ENCODE measurements around the gene COL6A3.

The COL6A3 gene

GRCh38 chr2:237298151-237299118 is 115.5 kb downstream of the COL6A3 start:
- H3K36me3 ChIP-seq (ENCODE audit: insufficient read depth, low read length) = no peaks in the 10 kb centered on the region
- H3K4me3 ChIP-seq (ENCODE audit: low read length, poor library complexity, severe bottlenecking) = no peak overlapping the region
- no peaks in the 10 kb centered on the region for H3K27me3 ChIP-seq (ENCODE audit: insufficient read depth, low read length, poor library complexity, severe bottlenecking)
- no peak overlapping the region for H3K9ac ChIP-seq (ENCODE audit: low read depth, low read length, poor library complexity, severe bottlenecking)
- no peaks in the 10 kb centered on the region for H4K20me1 ChIP-seq (ENCODE audit: insufficient read depth, low read length, poor library complexity, severe bottlenecking)
- no peaks in the 10 kb centered on the region for H3K4me1 ChIP-seq (ENCODE audit: insufficient read depth, low read length, poor library complexity, severe bottlenecking)
- no peak for TF ChIP-seq EZH2phosphoT487 (IDR thresholded peaks at IDR 0.05; ENCODE audit: borderline replicate concordance)
- TF ChIP-seq, protein P1, sequence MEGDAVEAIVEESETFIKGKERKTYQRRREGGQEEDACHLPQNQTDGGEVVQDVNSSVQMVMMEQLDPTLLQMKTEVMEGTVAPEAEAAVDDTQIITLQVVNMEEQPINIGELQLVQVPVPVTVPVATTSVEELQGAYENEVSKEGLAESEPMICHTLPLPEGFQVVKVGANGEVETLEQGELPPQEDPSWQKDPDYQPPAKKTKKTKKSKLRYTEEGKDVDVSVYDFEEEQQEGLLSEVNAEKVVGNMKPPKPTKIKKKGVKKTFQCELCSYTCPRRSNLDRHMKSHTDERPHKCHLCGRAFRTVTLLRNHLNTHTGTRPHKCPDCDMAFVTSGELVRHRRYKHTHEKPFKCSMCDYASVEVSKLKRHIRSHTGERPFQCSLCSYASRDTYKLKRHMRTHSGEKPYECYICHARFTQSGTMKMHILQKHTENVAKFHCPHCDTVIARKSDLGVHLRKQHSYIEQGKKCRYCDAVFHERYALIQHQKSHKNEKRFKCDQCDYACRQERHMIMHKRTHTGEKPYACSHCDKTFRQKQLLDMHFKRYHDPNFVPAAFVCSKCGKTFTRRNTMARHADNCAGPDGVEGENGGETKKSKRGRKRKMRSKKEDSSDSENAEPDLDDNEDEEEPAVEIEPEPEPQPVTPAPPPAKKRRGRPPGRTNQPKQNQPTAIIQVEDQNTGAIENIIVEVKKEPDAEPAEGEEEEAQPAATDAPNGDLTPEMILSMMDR (conservative IDR thresholded peaks at IDR 0.05; ENCODE audit: low read length) = no peak
- no peak overlapping the region for H2AFZ ChIP-seq (ENCODE audit: low read length)
- no peaks in the 10 kb centered on the region for H3F3A ChIP-seq (ENCODE audit: low read depth)
- no peaks in the 10 kb centered on the region; the same call in 1 of the 2 replicates for H3K9me3 ChIP-seq (ENCODE audit: insufficient read depth, low read depth, low read length)
- H3K9me2 ChIP-seq (replicated peaks; ENCODE audit: low read depth, low read length) = no peaks in the 10 kb centered on the region
- H3K79me2 ChIP-seq (ENCODE audit: insufficient read depth, low read length) = no peaks in the 10 kb centered on the region
- H3K4me2 ChIP-seq (ENCODE audit: low read depth, low read length, poor library complexity, severe bottlenecking) = no peak overlapping the region

DNA sequence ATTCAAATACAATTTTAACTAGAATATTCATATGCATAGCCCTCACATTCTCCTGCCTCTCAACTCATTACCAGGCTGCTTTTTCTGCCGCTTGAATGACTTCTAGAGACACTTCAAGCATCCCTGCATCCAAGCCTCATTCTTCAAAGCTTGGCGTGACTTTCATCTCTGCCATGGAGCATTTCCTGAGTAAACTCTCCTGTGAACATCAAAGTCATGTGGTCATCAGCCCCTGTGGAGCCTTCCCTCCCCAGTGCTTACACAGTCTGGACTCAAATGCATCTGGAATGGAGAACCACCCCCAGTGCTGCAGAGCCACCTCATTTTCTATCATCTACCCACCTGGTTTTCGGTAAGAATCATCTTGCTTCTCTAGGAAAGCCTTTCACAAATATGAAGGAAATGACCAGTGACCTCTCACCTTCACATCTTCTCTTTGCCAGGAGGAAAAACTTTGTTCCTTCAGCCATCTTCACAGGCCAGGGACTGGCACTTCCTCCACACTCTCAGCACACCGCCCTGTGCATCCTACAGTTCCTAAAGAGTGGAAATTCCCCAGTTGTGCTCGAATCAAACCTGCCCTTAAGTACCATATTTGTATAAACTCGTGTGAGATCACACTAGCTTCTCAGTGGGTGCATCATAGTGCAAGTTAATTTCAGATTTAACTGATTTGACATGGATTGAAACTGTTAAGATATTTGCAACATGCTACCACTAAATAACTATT is 116.4 kb downstream of the COL6A3 start:
- H3K9me2 ChIP-seq (replicated peaks; ENCODE audit: low read depth, low read length) = no peaks in the 10 kb centered on the region
- no peak overlapping the region for H3K9ac ChIP-seq (ENCODE audit: low read depth, low read length, poor library complexity, severe bottlenecking)
- no peaks in the 10 kb centered on the region for H3K4me1 ChIP-seq (ENCODE audit: insufficient read depth, low read length, poor library complexity, severe bottlenecking)
- no peak overlapping the region for H3K4me3 ChIP-seq (ENCODE audit: low read length, poor library complexity, severe bottlenecking)
- no peaks in the 10 kb centered on the region for H3F3A ChIP-seq (ENCODE audit: low read depth)
- no peaks in the 10 kb centered on the region for H3K9me3 ChIP-seq (ENCODE audit: insufficient read depth, low read depth, low read length)
- no peaks in the 10 kb centered on the region for H3K79me2 ChIP-seq (ENCODE audit: insufficient read depth, low read length)
- no peak overlapping the region for H2AFZ ChIP-seq (ENCODE audit: low read length)
- no peak for TF ChIP-seq EZH2phosphoT487 (IDR thresholded peaks at IDR 0.05; ENCODE audit: borderline replicate concordance)
- TF ChIP-seq, protein P1 (conservative IDR thresholded peaks at IDR 0.05; ENCODE audit: low read length) = no peak
- H3K27me3 ChIP-seq (ENCODE audit: insufficient read depth, low read length, poor library complexity, severe bottlenecking) = no peaks in the 10 kb centered on the region
- no peaks in the 10 kb centered on the region for H4K20me1 ChIP-seq (ENCODE audit: insufficient read depth, low read length, poor library complexity, severe bottlenecking)
- no peak overlapping the region for H3K4me2 ChIP-seq (ENCODE audit: low read depth, low read length, poor library complexity, severe bottlenecking)
- no peaks in the 10 kb centered on the region for H3K36me3 ChIP-seq (ENCODE audit: insufficient read depth, low read length)

GRCh38 chr2:237296756-237297155 is 117.2 kb downstream of the COL6A3 start:
- Histone ChIP-seq H3F3A (ENCODE audit: low read depth) (no peaks in the 10 kb centered on the region), H3K9me3 (ENCODE audit: insufficient read depth, low read depth, low read length) (no peaks in the 10 kb centered on the region), H3K27me3 (ENCODE audit: insufficient read depth, low read length, poor library complexity, severe bottlenecking) (peaks cover 8% of the 10 kb centered on the region), H2AFZ (ENCODE audit: low read length) (no peak overlapping the region), H4K20me1 (ENCODE audit: insufficient read depth, low read length, poor library complexity, severe bottlenecking) (no peaks in the 10 kb centered on the region), H3K79me2 (ENCODE audit: insufficient read depth, low read length) (no peaks in the 10 kb centered on the region), H3K4me3 (ENCODE audit: low read length, poor library complexity, severe bottlenecking) (no peak overlapping the region), H3K9me2 (replicated peaks; ENCODE audit: low read depth, low read length) (no peaks in the 10 kb centered on the region), H3K4me2 (ENCODE audit: low read depth, low read length, poor library complexity, severe bottlenecking) (no peak overlapping the region), H3K36me3 (ENCODE audit: insufficient read depth, low read length) (no peaks in the 10 kb centered on the region), H3K4me1 (ENCODE audit: insufficient read depth, low read length, poor library complexity, severe bottlenecking) (no peaks in the 10 kb centered on the region), H3K9ac (ENCODE audit: low read depth, low read length, poor library complexity, severe bottlenecking) (no peak overlapping the region)
- TF ChIP-seq EZH2phosphoT487 (IDR thresholded peaks at IDR 0.05; ENCODE audit: borderline replicate concordance) = no peak
- TF ChIP-seq, protein P1 (conservative IDR thresholded peaks at IDR 0.05; ENCODE audit: low read length) = no peak

Measured in Loucy (cell line).